Nucleus accumbens (tissue), 56 donors: ENCODE results near the gene CWC22.

Experiments used
- DNase-seq, 56 donors: peaks; one replicate each; lab custom pipeline; 2025; lab: John Stamatoyannopoulos, UW

CWC22 gene

GRCh38 chr2:179910735-179911113 lies 96.4 kb downstream of the CWC22 start:
- no peak for DNase-seq

GRCh38 chr2:179909845-179910734 lies 97.0 kb downstream of the CWC22 start:
- DNase-seq = peak in 33 of 56 donors; percentile 2 to 79 (median 39)

GRCh38 chr2:179900655-179901054 lies 106.4 kb downstream of the CWC22 start:
- DNase-seq = no peak

GRCh38 chr2:179899666-179900065 lies 107.4 kb downstream of the CWC22 start:
- no peak for DNase-seq

- no peak for DNase-seq
Measured at GRCh38 chr2:179898873-179899272, 108.2 kb downstream of the CWC22 start.
